GM12873 (cell line): ENCODE results near the gene OR13G1.

Experiments used
- CTCF ChIP-seq: IDR thresholded peaks from 2 replicates; pipeline ENCODE4 v1.5.1; 2012; ENCODE audit warnings: low read depth, mild to moderate bottlenecking, moderate library complexity, low read length, control low read depth; ENCODE audit not compliant: insufficient read depth; ENCODE audit errors: missing control alignments

The OR13G1 gene

GRCh38 chr1:247638011-247638410 lies 41.5 kb downstream of the OR13G1 start:
- no peak for TF ChIP-seq CTCF

GRCh38 chr1:247627951-247628350 lies 51.6 kb downstream of the OR13G1 start:
- no peak for TF ChIP-seq CTCF
